ENCODE measurements around the gene BHMT2. TPM values are rescaled to one million over a fixed set of nuclear protein-coding genes. Genes with fewer than 3 reads are reported as not detected.

BHMT2 gene
- total RNA-seq, 1 experiment from 2014 or later = not detected

GRCh38 chr5:79093762-79094161 lies 24.2 kb downstream of the BHMT2 start:
- H3K9me3 Mint-ChIP-seq (ENCODE audit: low read depth, unreplicated experiment) = no peaks in the 10 kb centered on the region
- H3K27me3 Mint-ChIP-seq (ENCODE audit: unreplicated experiment) = no peaks in the 10 kb centered on the region
- BruUV-seq (replicated peaks) = no TSS peak

DNA sequence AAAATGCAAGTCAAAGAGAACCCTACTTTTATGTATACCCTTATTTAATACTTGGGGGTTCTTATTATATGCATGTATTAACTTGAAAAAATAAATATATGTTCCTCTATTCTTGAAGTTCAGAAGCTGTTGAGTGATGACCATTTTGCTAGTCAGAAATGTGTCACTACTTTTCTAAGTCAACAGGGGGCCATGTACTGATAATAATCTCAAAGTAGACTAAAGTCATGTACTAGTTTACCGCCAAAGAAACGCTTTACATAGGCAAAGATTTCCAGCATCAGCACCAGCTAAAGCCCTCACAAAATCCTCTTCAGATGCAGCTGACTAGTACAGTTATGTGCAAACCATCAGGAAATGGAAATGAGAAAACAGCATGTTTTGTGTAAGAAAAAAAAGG lies 36.3 kb downstream of the BHMT2 start:
- no peak for TF ChIP-seq CTCF (IDR thresholded peaks at IDR 0.05; ENCODE audit: unreplicated experiment)
- H3K27me3 Mint-ChIP-seq (ENCODE audit: unreplicated experiment) = peaks cover 50% of the 10 kb centered on the region
- no peak for DNase-seq
- no peak overlapping the region for H3K4me3 Mint-ChIP-seq (ENCODE audit: low read depth, unreplicated experiment)
- intact Hi-C loops (cut with micrococcal nuclease; ENCODE audit: unreplicated experiment) = no loop called here
- no peak overlapping the region for H3K27ac Mint-ChIP-seq (ENCODE audit: unreplicated experiment)
- CTCF ChIA-PET = no interaction called here
- H3K9me3 Mint-ChIP-seq (ENCODE audit: low read depth, unreplicated experiment) = no peaks in the 10 kb centered on the region
- H3K4me1 Mint-ChIP-seq (ENCODE audit: low read depth, unreplicated experiment) = no peaks in the 10 kb centered on the region
- no peaks in the 10 kb centered on the region for H3K36me3 Mint-ChIP-seq (ENCODE audit: insufficient read depth, unreplicated experiment)
- no TSS peak for BruUV-seq (replicated peaks)

More at GRCh38 chr5:79093762-79094161, 24.2 kb downstream of the BHMT2 start:
- Mint-ChIP-seq H3K27ac (ENCODE audit: unreplicated experiment) (no peak overlapping the region), H3K4me3 (ENCODE audit: low read depth, unreplicated experiment) (no peak overlapping the region), H3K4me1 (ENCODE audit: low read depth, unreplicated experiment) (no peaks in the 10 kb centered on the region), H3K36me3 (ENCODE audit: insufficient read depth, unreplicated experiment) (no peaks in the 10 kb centered on the region)
- CTCF ChIA-PET = interaction anchor here (0.6 to 1.2 kb wide), 3 partner anchors 40 to 327 kb away, joined by 3 to 4 read pairs (median 3); no protein-coding TSS in a partner anchor
- DNase-seq = no peak
- no peak for TF ChIP-seq CTCF (IDR thresholded peaks at IDR 0.05; ENCODE audit: unreplicated experiment)
- intact Hi-C loops (cut with micrococcal nuclease; ENCODE audit: unreplicated experiment) = no loop called here

- CTCF ChIA-PET = interaction anchor here (0.6 to 1.0 kb wide), 3 partner anchors 26 to 82 kb away, joined by 3 to 5 read pairs (median 3); no protein-coding TSS in a partner anchor
- no TSS peak for BruUV-seq (replicated peaks)
These were observed 37.6 kb downstream of the BHMT2 start for GRCh38 chr5:79107020-79107796.

DNA sequence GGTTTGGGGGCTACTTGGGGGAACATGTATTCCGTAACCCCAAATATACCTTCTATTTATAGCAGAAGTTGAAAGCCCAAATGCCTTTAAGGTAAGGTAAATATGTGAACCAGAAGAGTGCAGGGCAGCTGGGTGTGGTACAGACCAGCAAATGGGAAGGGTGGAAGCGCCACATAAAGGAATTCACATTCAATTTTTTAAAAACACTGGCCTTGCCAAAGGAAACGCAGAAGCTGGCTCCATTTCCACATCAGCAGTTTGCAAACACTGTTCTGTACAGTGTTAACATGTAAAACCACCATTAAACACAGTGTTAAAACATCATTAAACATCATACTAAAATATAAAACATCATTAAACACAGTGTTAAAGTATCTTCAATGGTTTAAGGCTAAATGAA lies 38.5 kb downstream of the BHMT2 start:
- Mint-ChIP-seq H3K27me3 (ENCODE audit: unreplicated experiment) (peaks cover 72% of the 10 kb centered on the region), H3K27ac (ENCODE audit: unreplicated experiment) (no peak overlapping the region), H3K36me3 (ENCODE audit: insufficient read depth, unreplicated experiment) (peaks cover 4% of the 10 kb centered on the region), H3K9me3 (ENCODE audit: low read depth, unreplicated experiment) (no peaks in the 10 kb centered on the region), H3K4me1 (ENCODE audit: low read depth, unreplicated experiment) (no peaks in the 10 kb centered on the region), H3K4me3 (ENCODE audit: low read depth, unreplicated experiment) (no peak overlapping the region)
- intact Hi-C loops (cut with micrococcal nuclease; ENCODE audit: unreplicated experiment) = no loop called here
- DNase-seq = no peak
- no TSS peak for BruUV-seq (replicated peaks)
- no peak for TF ChIP-seq CTCF (IDR thresholded peaks at IDR 0.05; ENCODE audit: unreplicated experiment)
- CTCF ChIA-PET = no interaction called here

More at GRCh38 chr5:79107020-79107796, 37.6 kb downstream of the BHMT2 start:
- Mint-ChIP-seq H3K27ac (ENCODE audit: unreplicated experiment) (no peak overlapping the region), H3K9me3 (ENCODE audit: low read depth, unreplicated experiment) (no peaks in the 10 kb centered on the region), H3K27me3 (ENCODE audit: unreplicated experiment) (peaks cover 64% of the 10 kb centered on the region), H3K4me3 (ENCODE audit: low read depth, unreplicated experiment) (no peak overlapping the region), H3K36me3 (ENCODE audit: insufficient read depth, unreplicated experiment) (peaks cover 4% of the 10 kb centered on the region), H3K4me1 (ENCODE audit: low read depth, unreplicated experiment) (no peaks in the 10 kb centered on the region)
- DNase-seq = no peak
- intact Hi-C loops (cut with micrococcal nuclease; ENCODE audit: unreplicated experiment) = no loop called here
- no peak for TF ChIP-seq CTCF (IDR thresholded peaks at IDR 0.05; ENCODE audit: unreplicated experiment)

All from Calu3 (cell line).